SKM-1 treated with dmso at 0.1 percent for 144 hours (cell line): ENCODE results near the gene HCFC2.

ENCODE experiments used
- DNase-seq: peaks from one replicate; lab custom pipeline; 2025; ENCODE audit not compliant: unreplicated experiment; lab: John Stamatoyannopoulos, UW

The HCFC2 gene

DNA sequence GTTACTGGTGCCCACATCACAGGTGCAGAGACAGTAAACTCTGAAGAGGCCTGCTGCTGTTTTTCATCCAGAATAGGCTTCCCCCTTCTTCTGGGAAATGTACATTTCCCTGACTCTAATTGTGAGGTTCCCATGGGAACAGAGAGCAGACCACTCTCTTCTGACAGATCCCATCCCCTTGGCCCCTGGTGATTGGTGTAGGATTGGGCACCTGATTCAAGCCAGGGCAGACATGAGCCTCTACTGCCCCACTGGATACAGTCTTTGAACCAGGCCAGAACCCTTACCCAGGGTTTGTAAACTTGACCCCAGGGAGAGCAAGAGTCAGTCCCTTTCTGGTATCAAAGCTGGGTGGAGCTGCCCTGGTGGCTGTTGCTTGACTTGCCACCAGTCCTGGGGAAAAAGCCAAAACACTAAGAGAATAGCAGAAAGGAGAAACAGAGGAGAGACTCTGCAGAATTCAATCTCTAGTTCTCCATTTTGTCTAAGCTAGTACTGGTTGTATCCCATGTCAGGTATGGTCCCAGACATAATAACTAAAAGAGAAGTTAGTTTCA lies 88.4 kb downstream of the HCFC2 start:
- DNase-seq: no peak

GRCh38 chr12:104154286-104154685 lies 90.0 kb downstream of the HCFC2 start:
- no peak for DNase-seq

GRCh38 chr12:104154806-104155205 lies 90.5 kb downstream of the HCFC2 start:
- no peak for DNase-seq
